ENCODE data around the gene MYH14.

Gene MYH14

DNA sequence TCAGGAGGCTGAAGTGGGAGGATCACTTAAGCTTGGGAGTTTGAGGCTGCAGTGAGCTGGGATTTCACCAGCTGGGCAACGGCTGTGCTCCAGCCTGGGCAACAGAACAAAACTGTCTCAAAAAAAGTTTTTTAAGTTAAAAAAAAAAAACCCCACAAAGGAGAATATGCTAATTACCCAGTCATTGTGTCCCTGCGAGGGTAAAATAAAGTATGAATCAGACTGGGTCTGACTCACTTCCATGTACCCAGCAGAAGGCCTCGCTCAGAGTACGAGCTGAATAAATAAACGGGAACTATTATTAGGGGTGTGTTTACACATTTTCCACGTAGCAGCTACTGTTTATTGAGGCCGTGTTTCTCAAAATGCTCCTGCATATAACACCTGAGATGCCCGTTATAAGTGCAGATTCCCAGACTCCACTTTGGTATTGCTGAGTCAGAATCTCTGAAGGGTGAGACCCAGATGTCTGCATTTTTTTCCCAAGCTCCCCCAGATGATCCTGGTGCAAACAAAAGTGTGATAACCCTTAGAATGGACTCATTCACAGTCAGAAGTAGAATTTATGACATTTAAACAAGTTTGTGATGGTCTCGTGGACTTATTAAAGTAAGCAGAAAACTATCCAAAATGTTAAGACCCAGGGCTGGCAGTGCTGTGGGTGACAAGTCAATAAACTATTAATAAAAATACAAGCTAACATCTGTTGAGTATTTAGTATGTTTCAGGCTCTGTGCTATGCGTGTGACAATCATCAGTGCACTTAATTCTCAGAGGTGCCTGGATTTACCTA is 97.6 kb downstream of the MYH14 start:
- no peak for DNase-seq

DNA sequence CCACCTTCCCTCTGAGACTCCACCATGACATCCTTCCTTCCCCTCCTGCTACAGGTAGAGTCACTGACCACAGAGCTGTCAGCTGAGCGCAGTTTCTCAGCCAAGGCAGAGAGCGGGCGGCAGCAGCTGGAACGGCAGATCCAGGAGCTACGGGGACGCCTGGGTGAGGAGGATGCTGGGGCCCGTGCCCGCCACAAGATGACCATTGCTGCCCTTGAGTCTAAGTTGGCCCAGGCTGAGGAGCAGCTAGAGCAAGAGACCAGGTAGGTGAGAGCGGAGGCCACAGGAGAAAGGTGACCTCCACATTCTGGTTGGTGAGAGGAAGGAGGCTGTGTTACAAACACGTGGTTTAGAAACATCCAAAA is 98.2 kb downstream of the MYH14 start:
- no peak for DNase-seq

DNA sequence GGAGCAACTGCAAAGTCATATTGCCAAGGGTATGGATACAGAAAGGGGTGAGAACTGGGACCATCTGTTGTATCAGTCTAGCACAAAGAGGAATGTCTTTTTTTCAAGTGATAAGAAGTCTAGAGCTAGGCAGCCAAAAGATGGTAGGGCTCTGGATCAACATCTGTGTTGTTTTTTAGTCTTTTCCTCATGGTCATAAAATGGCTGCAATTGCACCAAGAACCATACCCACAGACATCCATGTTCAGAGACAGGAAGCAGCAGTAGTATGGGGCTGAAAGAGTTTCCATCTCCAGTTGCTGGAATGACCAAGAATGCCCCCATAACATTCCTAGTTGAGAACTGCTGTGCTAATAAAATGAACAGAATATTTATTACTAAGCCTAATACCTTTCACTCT is 100.1 kb downstream of the MYH14 start:
- DNase-seq, result no peak

DNA sequence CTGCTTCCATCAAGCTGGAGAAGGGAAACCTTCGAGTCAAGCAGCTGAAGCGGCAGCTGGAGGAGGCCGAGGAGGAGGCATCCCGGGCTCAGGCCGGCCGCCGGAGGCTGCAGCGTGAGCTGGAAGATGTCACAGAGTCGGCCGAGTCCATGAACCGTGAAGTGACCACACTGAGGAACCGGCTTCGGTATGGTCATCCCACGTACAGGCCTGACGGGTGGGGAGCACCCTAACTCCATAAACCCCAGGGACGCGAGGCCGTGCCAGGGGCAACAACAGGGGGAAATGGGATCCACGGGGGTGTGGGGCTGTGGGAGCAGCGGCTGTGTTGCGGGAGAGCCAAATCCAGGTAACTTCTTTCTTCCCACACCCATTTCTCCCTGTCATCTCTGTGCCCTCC is 105.6 kb downstream of the MYH14 start:
- no peak for DNase-seq

DNA sequence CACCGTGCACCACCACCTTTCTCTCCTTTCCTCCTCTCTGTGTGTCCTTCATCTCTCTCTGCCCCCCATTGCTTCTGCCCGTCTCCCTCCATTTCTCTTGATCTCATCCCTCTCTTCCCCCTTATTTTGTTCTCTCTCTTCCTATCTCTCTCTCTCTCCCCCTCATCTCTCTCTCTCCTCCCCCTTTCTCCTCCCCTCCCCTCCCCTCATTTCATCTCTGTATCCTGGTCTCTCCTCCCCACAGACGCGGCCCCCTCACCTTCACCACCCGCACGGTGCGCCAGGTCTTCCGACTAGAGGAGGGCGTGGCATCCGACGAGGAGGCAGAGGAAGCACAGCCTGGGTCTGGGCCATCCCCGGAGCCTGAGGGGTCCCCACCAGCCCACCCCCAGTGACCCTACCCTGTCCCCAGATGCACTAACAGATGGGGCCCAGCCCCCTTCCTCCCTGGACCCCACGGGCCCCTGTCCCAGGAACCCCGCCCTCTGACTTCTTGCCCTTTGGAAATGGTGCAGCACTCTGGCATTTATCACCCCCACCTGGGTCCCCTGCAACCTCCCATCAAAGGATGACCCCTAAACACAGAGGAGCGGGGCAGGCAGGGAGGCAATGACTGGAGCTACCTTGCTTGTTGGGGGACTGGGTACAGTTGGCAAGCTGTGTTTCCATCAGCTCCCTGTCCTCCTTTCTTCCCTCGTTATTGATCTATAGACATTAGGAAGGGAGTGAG is 106.1 kb downstream of the MYH14 start:
- no peak for DNase-seq

DNA sequence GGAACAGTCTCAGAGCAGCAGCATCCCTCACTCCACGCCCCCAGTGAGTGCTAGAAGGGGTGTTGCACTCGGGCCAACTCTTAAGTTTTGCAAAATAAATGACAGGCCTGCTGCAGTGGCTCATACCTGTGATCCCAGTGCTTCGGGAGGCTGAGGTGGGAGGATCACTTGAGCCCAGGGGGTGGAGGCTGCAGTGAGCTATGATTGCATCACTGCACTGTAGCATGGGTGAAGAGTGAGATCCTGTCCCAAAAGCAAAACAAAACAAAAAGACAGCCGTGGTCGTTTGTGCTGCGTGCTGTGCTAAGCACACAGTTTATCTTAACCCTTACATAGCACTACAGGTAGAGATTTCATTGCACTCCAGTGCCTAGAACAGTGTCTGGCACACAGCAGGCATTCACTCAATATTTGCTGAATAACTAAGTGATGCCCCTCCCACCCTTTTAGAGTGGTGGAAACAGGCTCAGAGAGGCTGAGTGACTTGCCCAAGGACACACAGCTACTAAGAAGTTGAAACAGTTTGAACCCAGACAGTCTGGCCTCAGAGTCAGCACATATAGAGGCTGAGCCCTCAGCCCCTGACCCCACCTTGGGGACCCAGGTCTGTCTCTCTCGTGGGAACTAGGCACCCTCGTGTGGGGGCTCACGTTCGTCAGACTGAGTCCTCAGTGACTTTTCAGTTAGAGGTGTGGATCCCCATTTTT is 107.5 kb downstream of the MYH14 start:
- no peak for DNase-seq

DNA sequence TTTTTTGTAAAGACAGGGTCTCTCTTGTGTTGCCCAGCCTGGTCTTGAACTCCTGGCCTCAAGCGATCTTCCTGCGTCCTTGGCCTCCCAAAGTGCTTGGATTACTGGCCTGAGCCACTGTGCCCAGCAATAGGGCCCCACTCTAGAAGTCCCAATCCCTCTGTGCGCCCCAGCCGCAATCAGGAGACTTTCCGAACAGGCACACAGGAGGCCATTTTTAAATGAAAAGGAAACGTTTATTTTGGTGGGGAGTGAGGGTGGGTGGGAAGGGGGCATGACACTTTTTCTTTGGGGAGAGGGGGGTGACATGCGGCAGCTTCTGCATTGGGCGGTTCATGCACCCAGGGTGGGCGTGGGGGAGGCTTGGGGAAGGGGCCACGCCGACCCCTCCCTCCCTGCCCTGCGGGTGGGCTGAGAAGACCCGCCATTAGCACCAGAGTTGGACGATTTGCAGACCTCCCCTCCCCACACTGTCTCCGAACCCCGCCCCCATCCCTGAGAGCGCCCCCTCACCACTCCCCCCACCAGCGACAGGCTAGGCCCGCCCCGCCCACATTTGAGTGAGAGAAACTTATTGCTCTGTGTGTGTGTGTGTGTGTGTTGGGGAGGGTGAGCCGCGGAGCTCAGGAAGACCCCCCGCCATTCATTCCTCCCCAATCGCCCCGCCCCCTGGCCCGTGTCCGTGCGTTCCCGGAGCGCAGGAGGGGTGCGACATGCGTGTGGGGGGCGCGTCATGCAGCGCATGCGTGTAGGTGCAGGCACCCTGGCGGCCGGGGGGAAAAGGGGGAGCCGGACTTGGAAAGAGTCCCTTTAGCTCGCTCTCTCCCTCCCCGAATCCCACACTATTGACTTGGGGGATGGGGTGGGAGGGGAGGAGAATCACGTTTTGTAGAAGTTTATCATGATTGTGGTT is 108.6 kb downstream of the MYH14 start:
- no peak for DNase-seq

DNA sequence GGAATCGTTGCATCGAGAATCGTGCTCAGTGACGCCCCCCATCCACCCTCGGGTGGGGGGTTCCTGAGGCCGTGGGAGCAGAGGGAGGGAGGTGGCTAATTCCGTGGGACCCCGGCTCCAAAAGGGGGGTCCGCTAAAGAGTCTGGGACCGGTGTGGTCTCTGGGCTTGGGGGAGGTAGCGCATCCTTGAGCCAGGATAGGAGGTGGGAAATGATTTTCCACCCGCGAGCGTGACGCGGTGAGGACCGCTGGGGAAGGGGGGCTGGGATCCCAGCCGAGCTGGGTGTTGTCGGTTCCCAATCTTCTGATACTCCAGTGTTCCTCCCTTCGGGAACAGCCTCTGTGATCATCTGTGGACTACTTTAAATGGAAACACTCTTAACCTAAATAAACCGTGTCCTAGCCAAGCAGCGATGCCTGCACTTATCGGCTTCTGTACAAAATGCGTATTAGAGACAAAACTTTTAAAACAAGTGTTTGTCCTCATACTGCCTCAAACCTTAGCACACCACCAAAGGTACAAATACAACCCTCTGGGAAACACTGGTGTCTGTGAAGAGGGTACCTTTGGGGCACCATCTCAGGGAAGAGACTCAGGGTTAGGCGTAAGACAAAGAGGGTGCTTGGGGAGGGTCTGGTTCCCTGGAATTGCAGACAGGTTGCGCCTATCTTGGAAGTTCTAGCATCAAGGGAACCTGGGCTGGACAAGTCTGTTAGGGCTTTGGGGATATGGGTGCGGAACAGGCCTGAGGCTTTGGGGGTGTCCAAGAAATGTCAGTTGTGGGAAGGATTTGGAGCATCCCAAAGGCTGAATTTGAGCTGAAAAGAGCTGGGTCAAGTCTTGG is 109.8 kb downstream of the MYH14 start:
- no peak for DNase-seq

DNA sequence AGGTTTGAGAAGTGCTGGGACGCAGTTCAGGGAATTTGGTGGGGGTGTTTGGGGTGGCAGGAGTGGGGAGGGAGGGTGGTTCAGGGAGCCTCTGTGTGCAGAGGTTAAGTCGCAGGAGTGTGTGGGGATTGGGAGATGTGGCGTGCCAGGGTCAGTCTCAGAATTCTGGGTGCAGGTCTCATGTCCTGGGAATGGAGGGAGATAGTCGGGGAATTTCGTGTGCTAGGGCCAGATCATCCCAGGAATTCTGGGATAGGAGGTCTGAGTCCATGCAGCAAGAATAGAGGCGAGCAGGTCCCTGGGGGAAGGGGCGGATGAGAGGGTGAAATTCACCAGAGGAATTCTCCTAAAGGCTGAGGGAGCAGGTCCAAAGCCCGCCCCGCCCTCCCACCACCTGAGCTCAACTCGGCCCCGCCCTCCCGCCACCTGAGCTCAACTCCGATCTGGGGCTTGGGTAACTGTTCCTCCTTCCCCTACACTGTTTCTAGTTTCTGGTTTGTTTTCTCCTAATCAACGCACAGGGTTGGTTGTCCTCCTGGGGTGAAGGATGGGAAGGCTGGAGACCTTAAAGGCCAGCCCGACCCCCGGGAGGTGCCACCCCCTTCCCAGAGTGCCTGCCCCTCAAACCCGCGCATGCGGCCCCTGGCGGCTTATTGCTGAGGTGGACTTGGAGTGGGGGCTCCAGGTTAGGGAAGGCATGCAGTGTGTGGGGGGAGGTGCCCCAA is 110.6 kb downstream of the MYH14 start:
- no peak for DNase-seq

DNA sequence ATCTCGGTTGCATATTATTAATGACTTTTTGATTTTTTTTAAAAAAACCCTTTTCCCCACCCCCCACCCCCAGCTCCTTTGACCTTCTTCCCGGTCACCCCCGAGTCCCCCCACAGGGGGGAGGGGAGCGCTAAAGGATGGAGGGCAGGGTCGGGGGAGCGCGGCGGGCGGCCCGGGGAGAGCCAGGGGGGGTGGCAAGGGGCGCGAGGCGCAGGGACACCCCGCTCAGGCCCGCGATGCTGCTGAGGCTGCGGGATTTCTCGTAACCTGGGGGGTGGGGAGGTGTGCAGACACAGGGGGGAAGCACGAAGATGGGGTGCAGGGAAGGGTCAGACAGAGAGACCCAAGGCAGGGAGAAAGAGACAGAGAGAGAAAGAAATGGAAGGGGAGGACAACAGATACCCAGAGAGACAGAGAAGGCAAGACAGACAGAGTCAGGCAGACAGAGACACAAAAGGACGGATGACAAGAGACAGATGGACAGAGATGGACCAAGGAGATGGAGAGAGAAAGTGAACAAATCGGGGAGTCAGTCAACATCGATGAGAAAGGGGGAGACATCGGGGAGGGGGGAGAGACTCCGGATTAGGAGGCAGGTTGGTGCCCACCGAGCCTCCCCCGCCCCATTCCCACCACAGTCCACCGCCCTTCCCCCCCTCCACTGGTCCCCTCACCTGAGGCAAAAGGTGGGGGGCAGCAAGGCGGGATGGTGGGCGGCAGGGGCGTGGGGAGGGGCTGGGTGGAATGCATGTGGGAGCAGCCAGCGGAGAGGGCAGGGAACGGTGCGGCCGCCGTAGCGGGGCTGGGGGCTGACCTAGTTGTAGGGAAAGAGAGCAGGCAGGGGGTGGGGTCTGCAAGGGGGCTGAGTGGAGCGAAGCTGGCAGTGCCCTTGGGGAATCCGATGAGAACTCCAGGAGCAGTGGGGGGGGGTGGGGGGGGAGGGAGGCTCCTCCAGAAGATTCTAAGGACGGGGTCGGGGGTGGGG is 111.6 kb downstream of the MYH14 start:
- DNase-seq, result no peak

DNA sequence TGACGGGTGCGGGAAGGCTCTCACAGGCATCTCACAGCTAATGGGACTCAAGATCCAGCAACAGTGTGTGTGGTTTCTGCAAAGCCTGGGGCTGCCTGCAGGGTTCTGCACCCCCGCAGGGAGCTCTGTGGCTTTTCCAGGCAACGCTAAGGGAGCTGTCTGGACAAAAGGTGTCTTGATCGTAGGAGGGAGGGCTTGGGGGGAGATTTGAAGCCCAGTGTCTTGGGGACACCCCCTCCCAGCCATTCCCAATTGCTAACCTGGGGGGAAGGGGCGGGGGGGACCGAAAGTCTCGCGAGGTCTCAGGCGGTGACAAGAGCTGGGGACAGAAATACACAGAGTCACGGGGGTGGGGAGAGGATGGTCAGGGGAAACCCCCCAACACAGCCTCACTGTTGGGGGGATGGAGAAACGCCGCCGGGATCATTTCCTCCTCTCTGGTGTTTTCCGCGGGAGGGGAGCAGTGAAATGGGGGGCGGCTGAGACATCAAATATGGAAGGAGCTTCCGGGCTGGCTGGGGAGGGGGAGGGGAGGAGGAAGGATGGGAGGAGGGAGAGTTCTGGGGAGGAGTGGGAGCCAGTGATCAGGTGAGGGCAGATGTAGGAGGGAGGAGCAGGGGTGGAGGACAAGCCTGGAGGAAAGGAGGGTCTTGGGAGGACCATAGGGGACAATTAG is 112.5 kb downstream of the MYH14 start:
- DNase-seq, result peak; percentile 11

DNA sequence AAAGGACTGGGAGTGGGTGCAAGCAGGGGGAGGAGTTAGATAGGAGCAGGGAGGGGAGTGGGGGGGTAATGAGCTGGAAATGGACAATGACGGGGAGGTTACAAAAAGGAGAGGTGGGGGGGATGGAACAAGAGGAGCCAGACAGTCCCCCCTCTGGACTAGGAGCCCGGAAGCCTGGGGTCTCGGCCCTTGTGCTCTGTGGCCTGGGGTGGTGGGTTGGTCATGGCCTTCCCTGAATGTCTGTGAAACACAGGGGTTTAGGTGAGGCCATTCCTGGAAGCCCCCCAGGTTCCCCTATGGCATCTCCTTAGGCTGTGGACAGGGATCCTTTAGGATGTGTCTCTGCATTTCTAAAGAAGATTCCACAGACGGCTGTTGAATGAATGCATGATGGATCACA is 113.7 kb downstream of the MYH14 start:
- no peak for DNase-seq

DNA sequence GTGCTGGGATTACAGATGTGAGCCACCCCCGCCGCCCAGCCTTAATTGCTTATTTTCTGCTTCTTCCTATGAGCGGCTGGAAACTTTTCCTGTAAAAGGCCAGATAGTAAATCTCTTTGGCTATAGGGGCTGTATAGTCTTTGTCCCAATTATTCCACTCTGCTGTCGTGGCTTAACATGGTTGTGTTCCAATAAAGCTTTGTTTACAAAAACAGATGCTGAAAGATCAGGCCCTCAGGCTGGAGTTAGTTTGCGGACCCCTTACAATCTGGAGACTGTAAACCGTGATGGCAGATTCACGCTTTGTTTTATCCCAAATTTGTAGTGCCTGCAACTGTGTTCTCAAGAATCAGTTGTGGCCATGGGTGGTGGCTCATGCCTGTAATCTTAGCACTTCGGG is 115.0 kb downstream of the MYH14 start:
- no peak for DNase-seq

DNA sequence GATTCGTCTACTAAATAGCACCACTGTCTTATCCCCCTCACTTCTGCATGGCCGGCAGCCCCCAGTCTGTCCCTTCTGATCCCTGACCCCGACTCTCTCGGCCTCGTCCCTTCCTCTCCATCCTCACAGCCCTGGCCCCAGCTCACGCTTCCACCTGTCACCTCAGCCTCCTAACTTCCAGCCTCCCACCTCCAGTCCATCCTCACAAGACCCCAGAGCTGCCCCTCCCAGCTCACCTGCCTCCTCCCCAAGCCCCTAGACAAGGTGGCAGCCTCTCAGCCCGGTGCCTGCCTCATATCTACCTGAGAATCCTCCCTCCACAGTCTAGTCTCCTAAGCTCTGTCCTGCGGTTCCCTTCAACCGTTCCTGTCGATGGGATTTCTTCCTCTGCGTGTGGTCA is 115.7 kb downstream of the MYH14 start:
- DNase-seq, result no peak

DNA sequence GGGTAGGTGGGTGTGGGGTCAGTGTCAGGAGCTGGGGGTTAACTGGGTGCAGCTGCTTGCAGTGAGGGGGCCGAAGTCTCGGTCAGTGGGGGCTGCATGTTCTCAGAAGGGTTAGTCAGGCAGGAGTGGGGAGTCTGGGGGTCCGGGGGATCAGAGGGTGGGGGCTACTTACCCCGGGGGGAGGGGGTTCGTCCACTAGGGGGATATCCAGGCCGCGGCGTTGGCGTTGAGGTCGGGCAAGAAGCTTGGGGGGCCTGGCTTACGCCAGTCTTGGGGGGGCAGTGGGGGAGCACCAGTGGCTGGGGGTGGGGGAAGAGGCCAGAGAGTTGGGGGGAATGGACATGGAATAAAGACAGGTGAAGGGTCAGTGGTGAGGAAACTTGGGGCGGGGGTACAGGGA is 116.6 kb downstream of the MYH14 start:
- DNase-seq, result no peak

DNA sequence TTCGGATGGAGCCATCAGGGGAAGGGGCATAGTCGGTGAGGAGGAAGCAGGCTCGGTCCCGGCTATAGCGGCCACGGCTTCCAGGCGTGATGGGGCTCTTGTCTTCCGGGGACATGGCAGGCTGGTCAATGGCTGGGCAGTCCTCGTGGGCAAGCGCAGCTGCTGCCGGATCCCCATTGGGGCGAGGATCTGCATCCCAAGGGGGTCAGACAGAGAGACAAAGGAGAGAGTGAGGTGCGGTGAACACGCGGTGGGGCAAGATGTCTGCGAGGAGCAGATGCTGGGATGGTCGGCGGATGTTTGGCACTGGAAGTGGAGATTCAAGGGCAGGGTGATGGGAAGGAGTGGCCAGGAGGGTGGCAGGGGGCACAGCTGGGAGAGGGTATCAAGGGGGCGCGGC is 117.2 kb downstream of the MYH14 start:
- DNase-seq, result no peak

DNA sequence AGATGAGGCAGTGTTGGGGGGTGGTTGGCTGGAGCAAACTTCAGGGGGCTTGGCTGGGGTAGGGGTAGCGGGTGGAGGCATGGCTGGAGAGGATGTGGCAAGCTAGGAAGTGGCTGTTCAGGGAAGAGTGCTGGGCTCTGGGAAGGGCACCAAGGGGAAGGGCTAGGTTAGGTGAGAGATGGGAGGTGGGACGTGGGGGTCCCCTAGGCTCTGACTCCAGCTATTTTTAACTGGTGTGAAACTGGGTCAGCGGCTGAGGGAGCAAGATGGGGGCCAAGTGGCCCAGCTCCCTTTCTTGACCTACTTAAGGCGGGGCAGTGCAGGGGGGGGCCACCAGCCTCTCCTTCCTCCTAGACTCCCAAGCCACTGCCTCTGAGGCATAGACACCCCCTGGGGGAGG is 118.4 kb downstream of the MYH14 start:
- no peak for DNase-seq

DNA sequence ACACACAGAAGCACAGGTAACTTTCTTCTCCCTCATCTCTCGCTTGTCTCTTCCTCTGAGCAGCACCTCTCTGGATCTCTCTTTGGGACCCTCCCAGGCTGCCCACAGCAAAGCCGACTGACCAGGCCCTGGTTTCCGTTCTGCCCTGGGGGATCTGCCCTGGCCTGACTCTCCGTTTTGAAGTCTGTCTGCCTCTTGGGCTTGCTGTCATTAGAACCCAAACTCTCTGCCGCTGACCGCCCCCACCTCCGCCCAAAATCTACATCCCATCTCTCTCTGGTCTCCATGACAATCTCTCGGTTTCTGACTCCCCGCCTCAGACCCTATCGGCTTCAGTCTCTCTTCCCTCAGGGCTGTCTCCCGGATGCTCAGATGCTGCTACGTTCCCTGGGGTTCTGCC is 118.8 kb downstream of the MYH14 start:
- no peak for DNase-seq
